HG02610 (cell line): ENCODE data around the gene NNMT.

Experiments
- ATAC-seq: cut with Tn5 transposase; IDR thresholded peaks from one replicate; pipeline ENCODE4 v1.9.1; 2021; ENCODE audit warnings: mild to moderate bottlenecking, moderate library complexity; ENCODE audit not compliant: unreplicated experiment

Gene NNMT

GRCh38 chr11:114262681-114263512 lies 33.3 kb upstream of the NNMT start:
- no peak for ATAC-seq

- ATAC-seq, result no peak
These were observed 32.6 kb upstream of the NNMT start for GRCh38 chr11:114263513-114264170.

- no peak for ATAC-seq
These were observed 31.8 kb upstream of the NNMT start for GRCh38 chr11:114264381-114264780.

GRCh38 chr11:114265122-114265878 lies 30.9 kb upstream of the NNMT start:
- ATAC-seq, result no peak

GRCh38 chr11:114269498-114269897 lies 26.7 kb upstream of the NNMT start:
- no peak for ATAC-seq

- ATAC-seq, result no peak
These were observed 25.5 kb upstream of the NNMT start for GRCh38 chr11:114270531-114271270.

GRCh38 chr11:114271316-114271715 lies 24.9 kb upstream of the NNMT start:
- no peak for ATAC-seq

- ATAC-seq, result no peak
These were observed 23.9 kb upstream of the NNMT start for GRCh38 chr11:114272311-114272710.

GRCh38 chr11:114273071-114273470 lies 23.1 kb upstream of the NNMT start:
- no peak for ATAC-seq

GRCh38 chr11:114273890-114274635 lies 22.1 kb upstream of the NNMT start:
- ATAC-seq, result no peak

GRCh38 chr11:114274637-114275036 lies 21.6 kb upstream of the NNMT start:
- no peak for ATAC-seq

GRCh38 chr11:114275280-114275679 lies 20.9 kb upstream of the NNMT start:
- no peak for ATAC-seq

- ATAC-seq, result no peak
These were observed 20.1 kb upstream of the NNMT start for GRCh38 chr11:114276077-114276476.

GRCh38 chr11:114277637-114278341 lies 18.4 kb upstream of the NNMT start:
- ATAC-seq, result no peak

GRCh38 chr11:114278342-114279065 lies 17.7 kb upstream of the NNMT start:
- ATAC-seq, result no peak

- no peak for ATAC-seq
These were observed 16.2 kb upstream of the NNMT start for GRCh38 chr11:114279792-114280546.

GRCh38 chr11:114280696-114281095 lies 15.5 kb upstream of the NNMT start:
- ATAC-seq, result no peak

- no peak for ATAC-seq
These were observed 14.7 kb upstream of the NNMT start for GRCh38 chr11:114281388-114281956.
